GM11168 (cell line): ENCODE measurements around the gene ADCY6.

Experiments used
- in situ Hi-C: fragments of 300-500 bp; cut with MboI; formaldehyde crosslinking; loops from one replicate; pipeline ENCODE4 v1.12.0; 2022; ENCODE audit warnings: low sequenced_read_pairs; ENCODE audit not compliant: unreplicated experiment

The ADCY6 gene

GRCh38 chr12:48788854-48789775 is at the start of gene ADCY6:
ADCY6 (minus strand) TSS chr12:48789089; CDS start chr12:48783434, 5,655 bp downstream.
- in situ Hi-C loops, result no loop called here

DNA sequence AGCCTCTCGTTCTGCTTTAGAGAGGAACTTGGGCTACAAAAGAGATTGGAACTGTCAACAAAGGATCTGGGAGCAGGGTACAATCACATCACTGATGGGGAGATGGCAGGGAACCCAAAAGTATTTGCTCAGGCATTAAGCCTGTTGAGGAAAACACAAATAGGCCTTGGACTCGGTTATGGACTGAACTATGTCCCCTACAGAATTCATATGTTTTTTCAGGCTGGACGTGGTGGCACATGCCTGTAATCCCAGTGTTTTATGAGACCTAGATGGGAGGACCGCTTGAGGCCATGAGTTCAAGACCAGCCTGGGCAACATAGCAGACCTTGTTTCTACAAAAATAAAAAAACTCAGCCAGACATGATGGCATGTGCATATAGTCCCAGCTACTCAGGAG is 49.2 kb upstream of the ADCY6 start:
- in situ Hi-C loops, result no loop called here

DNA sequence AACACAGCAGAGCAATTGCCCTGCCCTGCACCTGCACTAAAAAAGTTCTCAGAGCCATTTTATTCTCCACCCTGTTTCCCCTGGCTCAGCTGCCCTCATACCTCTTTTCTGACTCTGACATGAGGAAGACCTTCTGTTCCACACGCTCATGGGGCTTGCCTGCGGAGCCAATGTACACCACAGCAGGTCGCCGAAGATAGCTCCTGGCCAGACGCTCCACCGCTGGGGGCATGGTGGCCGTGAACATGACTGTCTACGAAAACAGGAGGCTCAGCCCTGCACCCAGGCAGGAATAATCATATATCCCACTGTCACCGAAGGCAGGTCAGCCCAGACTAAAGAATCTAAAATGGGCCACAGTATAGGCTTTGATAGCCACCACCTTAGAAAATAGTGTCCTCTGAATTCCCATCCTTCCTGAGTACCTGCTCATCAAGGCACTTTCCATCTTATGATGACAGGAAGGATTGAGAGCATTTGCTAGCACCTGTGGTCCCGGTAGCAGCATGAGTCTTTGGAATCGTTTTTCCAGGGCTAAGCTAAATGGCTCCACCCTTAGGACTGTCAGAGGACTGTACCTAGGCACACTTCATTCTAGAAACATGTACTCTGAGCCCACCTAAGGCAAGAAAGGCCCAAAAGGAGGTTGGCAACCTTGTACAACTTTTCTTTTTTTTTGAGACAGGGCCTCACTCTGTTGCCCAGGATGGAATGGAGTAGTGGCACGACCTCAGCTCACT is 43.6 kb upstream of the ADCY6 start:
- in situ Hi-C loops, result no loop called here

- in situ Hi-C loops, result no loop called here
Measured at GRCh38 chr12:48831257-48831656, 42.4 kb upstream of the ADCY6 start.

DNA sequence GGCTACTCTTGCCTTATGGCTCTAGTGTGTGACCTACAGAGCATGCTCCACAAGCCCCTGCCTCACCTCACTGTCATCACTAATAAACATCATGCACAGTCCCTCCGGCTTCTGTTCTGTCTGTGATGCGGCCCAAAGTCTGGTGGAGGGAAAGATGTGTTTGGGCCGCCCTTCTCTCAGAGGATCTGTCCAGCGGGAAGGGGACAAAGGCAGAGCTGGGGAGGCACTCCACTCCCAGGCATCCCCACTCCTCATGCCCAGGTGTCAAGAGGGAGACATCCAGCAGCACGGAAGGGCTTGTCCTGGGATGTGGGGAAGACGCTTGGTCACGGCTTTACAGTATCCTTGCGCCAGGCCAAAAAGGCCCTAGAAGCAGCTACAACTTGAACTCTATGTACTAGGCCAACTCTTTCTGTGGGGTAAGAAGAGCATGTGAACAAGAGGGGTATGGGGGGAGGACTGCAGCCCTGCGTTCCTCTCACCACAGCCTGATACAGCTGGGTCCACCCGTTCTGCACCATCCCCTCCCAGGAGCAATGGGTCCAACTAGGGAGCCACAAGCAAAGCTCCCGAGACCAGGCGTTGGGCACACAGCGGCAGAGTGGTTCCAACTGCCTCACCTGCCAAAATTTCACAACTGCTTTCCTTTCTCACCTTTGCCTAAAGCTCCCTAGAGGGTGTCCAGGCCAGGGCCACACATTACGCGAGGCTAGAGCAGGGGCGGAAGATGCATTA is 40.1 kb upstream of the ADCY6 start:
- in situ Hi-C loops, result no loop called here

DNA sequence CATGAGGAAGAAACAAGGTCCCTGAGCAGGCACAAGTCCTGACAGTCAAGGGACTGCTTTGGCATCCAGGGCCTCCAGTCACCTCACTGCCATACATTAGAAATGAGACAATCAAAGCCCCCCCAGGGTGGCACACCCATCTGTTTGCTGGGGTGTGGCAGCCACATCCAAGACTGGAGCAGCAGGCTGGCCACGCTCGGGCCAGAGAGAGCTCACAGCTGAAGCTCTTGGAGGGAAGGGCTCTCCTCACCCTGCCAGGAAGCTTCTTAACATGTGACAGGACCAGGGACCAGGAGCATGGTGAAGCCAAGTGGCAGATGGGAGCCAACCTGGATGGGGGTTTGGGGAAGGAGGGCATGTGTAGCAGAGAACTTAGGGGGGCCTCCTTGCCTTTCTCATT is 39.4 kb upstream of the ADCY6 start:
- in situ Hi-C loops, result no loop called here

- in situ Hi-C loops, result no loop called here
Measured at GRCh38 chr12:48827513-48828096, 38.7 kb upstream of the ADCY6 start.

GRCh38 chr12:48827026-48827425 is 38.1 kb upstream of the ADCY6 start:
- in situ Hi-C loops, result no loop called here

DNA sequence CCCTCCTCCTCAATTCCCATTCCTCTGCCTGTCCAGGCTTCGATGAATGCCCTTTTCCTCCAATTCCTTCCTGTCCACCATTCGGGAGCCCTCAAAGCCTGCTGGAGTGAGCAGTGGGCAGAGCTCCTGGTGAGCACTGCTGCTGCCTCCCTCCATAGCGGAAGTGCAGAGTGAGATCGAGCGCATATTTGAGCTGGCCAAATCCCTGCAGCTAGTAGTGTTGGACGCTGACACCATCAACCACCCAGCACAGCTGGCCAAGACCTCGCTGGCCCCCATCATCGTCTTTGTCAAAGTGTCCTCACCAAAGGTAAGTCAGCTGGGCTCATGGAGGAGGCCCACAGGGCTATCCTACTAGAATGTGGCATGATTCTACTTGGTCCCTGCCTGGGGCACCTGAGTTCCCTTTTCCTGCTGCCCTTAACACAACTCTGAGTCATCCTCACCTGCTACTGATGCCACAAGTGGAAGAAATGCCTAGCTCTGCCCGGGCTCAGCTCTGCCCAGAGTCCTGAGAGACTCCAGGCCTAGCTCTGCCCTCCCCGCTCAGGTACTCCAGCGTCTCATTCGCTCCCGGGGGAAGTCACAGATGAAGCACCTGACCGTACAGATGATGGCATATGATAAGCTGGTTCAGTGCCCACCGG is 37.4 kb upstream of the ADCY6 start:
- in situ Hi-C loops, result no loop called here

GRCh38 chr12:48824905-48825304 is 36.0 kb upstream of the ADCY6 start:
- in situ Hi-C loops, result no loop called here

- in situ Hi-C loops, result no loop called here
Measured at GRCh38 chr12:48824112-48824511, 35.2 kb upstream of the ADCY6 start.

DNA sequence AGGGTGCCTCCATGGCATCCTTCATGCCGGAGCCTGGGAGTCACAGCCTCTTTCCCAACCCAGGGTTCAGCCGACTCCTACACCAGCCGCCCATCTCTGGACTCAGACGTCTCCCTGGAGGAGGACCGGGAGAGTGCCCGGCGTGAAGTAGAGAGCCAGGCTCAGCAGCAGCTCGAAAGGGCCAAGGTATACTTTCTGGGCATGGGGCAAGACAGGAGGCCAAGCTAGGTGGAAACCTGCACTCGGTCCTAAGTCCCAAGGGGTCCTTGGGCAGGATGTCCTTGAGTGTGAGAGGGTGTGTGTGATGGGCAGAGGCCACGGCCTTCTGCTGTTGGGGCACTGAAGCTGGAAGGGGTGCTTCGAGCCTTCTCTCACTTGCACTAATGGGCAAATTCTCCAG is 34.4 kb upstream of the ADCY6 start:
- in situ Hi-C loops, result no loop called here

- in situ Hi-C loops, result no loop called here
Measured at GRCh38 chr12:48822711-48823110, 33.8 kb upstream of the ADCY6 start.

DNA sequence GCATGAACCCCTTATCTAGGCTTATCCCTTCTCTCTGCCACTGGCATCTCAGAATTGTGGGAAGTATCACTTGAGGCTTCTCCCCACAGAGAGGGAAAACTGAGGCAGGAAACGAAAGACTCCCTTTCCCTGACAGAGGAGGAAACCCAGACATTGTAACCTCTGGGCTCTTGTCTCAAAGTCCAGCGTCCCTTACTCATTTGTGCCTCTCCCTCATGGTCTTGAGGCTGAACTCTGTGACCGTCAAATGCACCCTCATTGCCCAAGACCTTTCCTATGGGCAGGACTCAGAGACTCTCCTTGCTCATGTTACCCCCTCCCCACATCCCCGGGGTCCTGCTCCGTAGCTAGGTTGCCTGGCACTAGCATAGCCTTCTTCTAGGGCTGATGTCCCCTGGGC is 33.2 kb upstream of the ADCY6 start:
- in situ Hi-C loops, result no loop called here

- in situ Hi-C loops, result no loop called here
Measured at GRCh38 chr12:48819986-48820725, 31.3 kb upstream of the ADCY6 start.

DNA sequence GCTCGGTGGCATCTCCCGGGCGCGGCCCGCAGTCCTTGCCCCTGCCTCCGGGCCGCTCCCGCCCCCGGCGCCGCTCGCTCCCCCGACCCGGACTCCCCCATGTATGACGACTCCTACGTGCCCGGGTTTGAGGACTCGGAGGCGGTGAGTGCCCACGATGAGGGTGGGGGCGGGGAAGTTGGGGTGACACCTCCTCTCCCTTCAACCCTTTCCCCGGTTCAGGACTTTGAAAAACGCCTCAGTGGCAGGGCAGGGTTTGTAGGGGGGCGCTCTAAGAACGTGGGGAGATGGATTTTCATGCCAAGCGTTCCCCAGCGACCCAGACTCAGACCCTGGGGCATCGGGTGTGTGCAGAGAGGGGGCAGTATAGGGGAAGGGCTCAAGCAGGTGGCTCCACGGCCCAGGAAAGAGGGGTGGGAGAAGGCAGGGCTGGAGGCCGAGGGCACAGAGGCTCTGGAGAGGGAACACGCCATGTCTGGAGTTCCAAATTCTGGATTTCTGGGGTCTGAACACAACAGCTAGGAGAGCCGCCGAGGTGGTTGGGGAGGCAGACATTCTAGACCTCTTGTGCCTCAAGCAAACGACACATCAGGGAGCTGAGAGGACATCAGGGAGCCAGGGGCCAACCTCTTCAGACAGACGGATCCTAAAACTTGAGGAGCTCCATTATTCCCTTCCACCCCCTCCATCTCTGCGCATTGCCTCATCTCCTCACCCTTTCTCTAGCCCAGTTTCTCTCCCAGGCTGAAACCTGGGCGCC is 30.1 kb upstream of the ADCY6 start:
- in situ Hi-C loops, result no loop called here

GRCh38 chr12:48817873-48818830 is 29.3 kb upstream of the ADCY6 start, which contains the start of gene CACNB3:
CACNB3 (plus strand) TSS chr12:48818496; CDS start chr12:48818930, 434 bp downstream.
- in situ Hi-C loops, result no loop called here
